GM23338 (cell line): ENCODE results near the gene AIRE. TPM values are rescaled to one million over a fixed set of nuclear protein-coding genes. Genes with fewer than 3 reads are reported as not detected.

Source experiments
- ATAC-seq: fragments of 200-7000 bp; cut with Tn5 transposase; 3 replicates; pipeline ENCODE4 v1.9.1; 2020
- DNase-seq: peaks from one replicate; pipeline ENCODE4 v3.0.0-alpha.2; 2015; ENCODE audit warnings: low spot score
- H2AFZ ChIP-seq: fragments of 200-600 bp; sonication (generic); 2 replicates; pipeline ENCODE4 v1.8.0; 2016; ENCODE audit warnings: antibody characterized with exemption, mild to moderate bottlenecking, moderate library complexity
- H3F3A ChIP-seq: fragments of 200-600 bp; sonication (generic); replicated peaks from 2 replicates; pipeline ENCODE4 v1.8.0; 2017; ENCODE audit warnings: antibody characterized with exemption, mixed run types, low read depth
- H3K27ac ChIP-seq: fragments of 200-600 bp; sonication (generic); 2 replicates; pipeline ENCODE4 v1.6.1; 2016; ENCODE audit warnings: low read depth
- H3K27me3 ChIP-seq: fragments of 200-600 bp; sonication (generic); 2 replicates; pipeline ENCODE4 v1.8.0; 2016; ENCODE audit warnings: mild to moderate bottlenecking, mixed run types, moderate library complexity; ENCODE audit not compliant: insufficient read depth
- H3K36me3 ChIP-seq: fragments of 200-600 bp; sonication (generic); 2 replicates; pipeline ENCODE4 v1.8.0; 2016; ENCODE audit warnings: mild to moderate bottlenecking; ENCODE audit not compliant: insufficient read depth
- H3K4me1 ChIP-seq: fragments of 200-600 bp; sonication (generic); 2 replicates; pipeline ENCODE4 v1.8.0; 2016; ENCODE audit warnings: mild to moderate bottlenecking, moderate library complexity; ENCODE audit not compliant: insufficient read depth
- H3K4me2 ChIP-seq: fragments of 200-600 bp; sonication (generic); 2 replicates; pipeline ENCODE4 v1.7.1; 2017; ENCODE audit warnings: mixed run types
- H3K4me3 ChIP-seq: fragments of 200-600 bp; sonication (generic); 2 replicates; pipeline ENCODE4 v1.6.1; 2016; ENCODE audit warnings: mixed run types
- H3K79me2 ChIP-seq: fragments of 200-600 bp; sonication (generic); replicated peaks from 2 replicates; pipeline ENCODE4 v1.8.0; 2017; ENCODE audit warnings: mild to moderate bottlenecking; ENCODE audit not compliant: insufficient read depth
- H3K9me2 ChIP-seq: fragments of 200-600 bp; sonication (generic); 2 replicates; pipeline ENCODE4 v1.8.0; 2017; ENCODE audit not compliant: insufficient read depth
- H4K20me1 ChIP-seq: fragments of 200-600 bp; sonication (generic); replicated peaks from 2 replicates; pipeline ENCODE4 v1.8.0; 2017; ENCODE audit warnings: mild to moderate bottlenecking; ENCODE audit not compliant: insufficient read depth
- H3K27ac Mint-ChIP-seq: 2 replicates; pipeline ENCODE4 v1.8.0; 2020; ENCODE audit warnings: inconsistent platforms, mild to moderate bottlenecking, moderate library complexity, mixed read lengths
- H3K27me3 Mint-ChIP-seq: 3 replicates; pipeline ENCODE4 v1.8.0; 2022; ENCODE audit warnings: low read depth, mild to moderate bottlenecking, moderate library complexity, mixed read lengths, inconsistent platforms; ENCODE audit not compliant: insufficient read depth, poor library complexity
- H3K36me3 Mint-ChIP-seq: 3 replicates; pipeline ENCODE4 v1.8.0; 2021; ENCODE audit warnings: low read depth, mild to moderate bottlenecking, inconsistent platforms, moderate library complexity, mixed read lengths
- H3K4me1 Mint-ChIP-seq: 3 replicates; pipeline ENCODE4 v1.8.0; 2020; ENCODE audit warnings: mild to moderate bottlenecking, inconsistent platforms, mixed read lengths
- H3K4me3 Mint-ChIP-seq: 3 replicates; pipeline ENCODE4 v1.8.0; 2021; ENCODE audit warnings: moderate library complexity, mild to moderate bottlenecking, inconsistent platforms, mixed read lengths
- H3K9me3 Mint-ChIP-seq: 3 replicates; pipeline ENCODE4 v1.8.0; 2020; ENCODE audit warnings: moderate library complexity, mild to moderate bottlenecking, inconsistent platforms, mixed read lengths
- CREB1 ChIP-seq: fragments of 250-450 bp; sonication (Bioruptor Pico); IDR thresholded peaks from 2 replicates; pipeline ENCODE4 v1.5.0; 2020; ENCODE audit warnings: low read depth, mild to moderate bottlenecking, moderate library complexity
- CTCF ChIP-seq, 2 experiments: fragments of 200-600 bp in 1 of 2; sonication (generic) in 1 of 2; conservative IDR thresholded peaks; 2 replicates each; pipeline versions ENCODE4 v1.5.1 to v1.6.1; 2016 to 2017; ENCODE audit warnings: antibody characterized with exemption in 2 of 2, low read depth in 2 of 2, mild to moderate bottlenecking in 2 of 2, moderate library complexity in 1 of 2
- ETS1 ChIP-seq: IDR thresholded peaks from 2 replicates; pipeline ENCODE4 v1.6.1; 2016; ENCODE audit warnings: antibody characterized with exemption
- EZH2 ChIP-seq: fragments of 200-600 bp; sonication (generic); IDR thresholded peaks from one replicate; pipeline ENCODE4 v1.8.0; 2017; ENCODE audit warnings: antibody characterized with exemption, mild to moderate bottlenecking, low read depth; ENCODE audit not compliant: unreplicated experiment
- EZH2phosphoT487 ChIP-seq: fragments of 200-600 bp; sonication (generic); IDR thresholded peaks from one replicate; pipeline ENCODE4 v1.8.1; 2018; ENCODE audit warnings: antibody characterized with exemption; ENCODE audit not compliant: unreplicated experiment
- JUNB ChIP-seq: IDR thresholded peaks from one replicate; pipeline ENCODE4 v1.6.1; 2016; ENCODE audit warnings: antibody characterized with exemption; ENCODE audit not compliant: unreplicated experiment
- NANOG ChIP-seq: IDR thresholded peaks from 2 replicates; pipeline ENCODE4 v1.6.1; 2016; ENCODE audit warnings: antibody characterized with exemption, borderline replicate concordance
- POLR2AphosphoS5 ChIP-seq: IDR thresholded peaks from 2 replicates; pipeline ENCODE4 v1.6.1; 2016; ENCODE audit warnings: antibody characterized with exemption, low read depth
- REST ChIP-seq: IDR thresholded peaks from one replicate; pipeline ENCODE4 v1.6.1; 2018; ENCODE audit warnings: antibody characterized with exemption; ENCODE audit not compliant: unreplicated experiment
- STAT1 ChIP-seq: IDR thresholded peaks from one replicate; pipeline ENCODE4 v1.6.1; 2016; ENCODE audit warnings: antibody characterized with exemption; ENCODE audit not compliant: unreplicated experiment
- ZNF114 ChIP-seq: fragments of 250-450 bp; sonication (Bioruptor Pico); IDR thresholded peaks from 2 replicates; pipeline ENCODE4 v1.5.0; 2020; ENCODE audit warnings: mild to moderate bottlenecking, moderate library complexity
- ZNF331 ChIP-seq: fragments of 250-450 bp; sonication (Bioruptor Pico); IDR thresholded peaks from 2 replicates; pipeline ENCODE4 v1.5.0; 2020; ENCODE audit warnings: low read depth, mild to moderate bottlenecking, moderate library complexity
- ZNF462 ChIP-seq: fragments of 250-450 bp; sonication (Bioruptor Pico); IDR thresholded peaks from 2 replicates; pipeline ENCODE4 v1.5.0; 2020; ENCODE audit warnings: mild to moderate bottlenecking, moderate library complexity
- polyA plus RNA-seq: library from polyadenylated mRNA; unstranded; fragments of >200 nt; fragmentation: Nextera tagmentation; extraction: Ambion mirVana; gene quantifications from 2 replicates; pipeline ENCODE4 v1.2.1, GENCODE V29; 2016
- total RNA-seq: library from RNA; depleted of rRNA; stranded (reverse); fragments of >200 nt; shearing (Covaris generic); gene quantifications from 2 replicates; pipeline ENCODE4 v1.2.3, GENCODE V29; 2014

Gene AIRE
- total and polyA plus RNA-seq, 2 experiments from 2014 or later: 0.10 TPM; not detected in 1

GRCh38 chr21:44275041-44275440, 10.6 kb upstream of the AIRE start:
- no peak overlapping the region for H2AFZ ChIP-seq
- no peaks in the 10 kb centered on the region for H3K4me1 ChIP-seq
- H3K27me3 Mint-ChIP-seq: peaks cover 6% of the 10 kb centered on the region
- H3K36me3 ChIP-seq: no peaks in the 10 kb centered on the region
- H3K36me3 Mint-ChIP-seq: no peaks in the 10 kb centered on the region
- no peaks in the 10 kb centered on the region for H3K9me2 ChIP-seq
- H4K20me1 ChIP-seq: no peaks in the 10 kb centered on the region
- ATAC-seq (no peak), DNase-seq (no peak)
- H3K4me3 ChIP-seq: no peak overlapping the region
- H3K27ac Mint-ChIP-seq: no peak overlapping the region
- TF ChIP-seq STAT1 (no peak), CREB1 (CRISPR knock-in tag) (no peak), ZNF114 (CRISPR knock-in tag) (no peak), EZH2phosphoT487 (no peak), CTCF (conservative IDR thresholded peaks at IDR 0.05; ENCODE audit: low read depth in 2 of 2) (no peak), ETS1 (no peak), NANOG (no peak), REST (no peak), JUNB (no peak), POLR2AphosphoS5 (no peak), ZNF331 (CRISPR knock-in tag) (no peak), EZH2 (no peak), ZNF462 (CRISPR knock-in tag) (no peak)
- no peak overlapping the region for H3K4me3 Mint-ChIP-seq
- no peaks in the 10 kb centered on the region for H3K9me3 Mint-ChIP-seq
- no peak overlapping the region for H3K4me2 ChIP-seq
- no peaks in the 10 kb centered on the region for H3K79me2 ChIP-seq
- H3K4me1 Mint-ChIP-seq: no peaks in the 10 kb centered on the region
- no peak overlapping the region for H3K27ac ChIP-seq
- H3F3A ChIP-seq: no peaks in the 10 kb centered on the region
- H3K27me3 ChIP-seq: no peaks in the 10 kb centered on the region
